Measurements from ENCODE around the gene MYH7B. TPM values are rescaled to one million over a fixed set of nuclear protein-coding genes. Genes with fewer than 3 reads are reported as not detected.

Gene MYH7B
- total RNA-seq, 1 donor, result not detected

DNA sequence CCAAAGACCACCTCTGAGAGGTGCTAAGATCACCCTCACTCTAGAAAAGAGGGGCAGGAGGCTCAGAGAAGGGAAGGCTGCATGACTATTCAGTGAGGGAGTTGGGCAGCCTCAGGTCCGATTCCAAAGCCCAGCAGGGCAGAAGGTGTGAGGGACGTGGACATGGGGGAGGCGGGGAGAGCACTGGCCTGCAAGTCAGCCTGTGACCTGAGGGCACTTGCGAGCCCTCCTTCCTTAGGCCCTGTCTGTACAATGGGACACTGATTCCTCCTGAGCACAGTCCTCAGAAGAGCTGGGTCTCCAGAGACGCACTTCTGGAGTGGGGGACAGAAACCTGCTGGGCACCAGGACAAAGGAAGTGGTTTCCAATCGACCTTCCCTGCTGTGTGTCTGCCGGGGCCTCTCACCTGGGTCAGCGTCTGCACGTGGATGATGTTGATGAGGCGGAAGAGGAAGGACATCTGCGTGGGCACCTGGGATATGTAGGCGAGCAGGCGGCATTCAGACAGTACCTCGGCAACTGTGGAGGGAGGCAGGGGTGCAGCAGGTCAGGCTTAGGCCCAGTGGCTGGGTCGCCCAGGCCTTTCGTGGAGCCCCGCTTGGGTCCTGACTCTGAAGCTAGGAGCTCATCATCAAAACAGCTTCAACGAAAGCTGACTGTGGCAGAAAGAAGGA is 48.5 kb downstream of the MYH7B start:
- TF ChIP-seq, protein P1, sequence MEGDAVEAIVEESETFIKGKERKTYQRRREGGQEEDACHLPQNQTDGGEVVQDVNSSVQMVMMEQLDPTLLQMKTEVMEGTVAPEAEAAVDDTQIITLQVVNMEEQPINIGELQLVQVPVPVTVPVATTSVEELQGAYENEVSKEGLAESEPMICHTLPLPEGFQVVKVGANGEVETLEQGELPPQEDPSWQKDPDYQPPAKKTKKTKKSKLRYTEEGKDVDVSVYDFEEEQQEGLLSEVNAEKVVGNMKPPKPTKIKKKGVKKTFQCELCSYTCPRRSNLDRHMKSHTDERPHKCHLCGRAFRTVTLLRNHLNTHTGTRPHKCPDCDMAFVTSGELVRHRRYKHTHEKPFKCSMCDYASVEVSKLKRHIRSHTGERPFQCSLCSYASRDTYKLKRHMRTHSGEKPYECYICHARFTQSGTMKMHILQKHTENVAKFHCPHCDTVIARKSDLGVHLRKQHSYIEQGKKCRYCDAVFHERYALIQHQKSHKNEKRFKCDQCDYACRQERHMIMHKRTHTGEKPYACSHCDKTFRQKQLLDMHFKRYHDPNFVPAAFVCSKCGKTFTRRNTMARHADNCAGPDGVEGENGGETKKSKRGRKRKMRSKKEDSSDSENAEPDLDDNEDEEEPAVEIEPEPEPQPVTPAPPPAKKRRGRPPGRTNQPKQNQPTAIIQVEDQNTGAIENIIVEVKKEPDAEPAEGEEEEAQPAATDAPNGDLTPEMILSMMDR (IDR thresholded peaks at IDR 0.05; ENCODE audit: insufficient read depth, low read depth, low read length), result no peak
- DNase-seq (ENCODE audit: low read depth), result no peak
- no peak overlapping the region for H3K4me3 ChIP-seq (ENCODE audit: low read depth, low read length)

DNA sequence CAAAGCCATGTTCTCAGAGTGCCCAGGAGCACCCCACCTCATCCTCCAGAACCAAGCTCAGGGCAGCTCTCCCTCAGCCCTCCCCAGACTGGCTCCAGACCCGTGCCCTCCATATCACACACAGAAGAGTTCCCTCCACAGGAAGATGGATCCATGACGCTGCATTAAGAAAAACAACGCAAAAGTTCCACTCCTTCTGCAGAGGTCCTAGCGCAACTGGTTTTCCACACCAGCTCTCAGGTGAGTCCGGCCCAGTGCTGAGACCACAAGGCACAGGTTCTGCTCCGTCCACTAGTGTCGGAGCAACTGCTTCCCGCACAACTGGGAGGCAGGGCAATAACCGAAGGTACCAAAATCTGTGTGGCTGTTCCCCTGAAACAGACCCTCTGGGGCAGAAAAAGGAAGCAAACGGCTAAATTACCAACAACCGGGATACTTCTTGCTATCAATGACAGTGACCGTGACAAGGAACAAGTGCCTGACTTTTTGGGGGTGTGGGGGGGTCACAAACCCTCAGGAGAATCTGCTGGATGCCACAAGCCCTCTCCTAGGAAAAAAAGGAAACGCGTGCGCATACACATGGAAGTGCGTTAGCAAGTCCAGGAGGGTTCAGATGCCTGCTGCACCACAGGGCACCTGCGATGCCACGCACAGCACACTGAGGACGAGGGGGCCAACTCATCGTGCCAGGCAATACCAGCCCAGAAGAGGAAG is 49.2 kb downstream of the MYH7B start:
- H3K4me3 ChIP-seq (ENCODE audit: low read depth, low read length), result no peak overlapping the region
- DNase-seq (ENCODE audit: low read depth), result no peak

More for the DNA sequence above, 49.2 kb downstream of the MYH7B start:
- TF ChIP-seq, protein P1 (IDR thresholded peaks at IDR 0.05; ENCODE audit: insufficient read depth, low read depth, low read length), result no peak

Small RNAs within 50 kb of the gene (small RNA-seq; reads per million reads assigned to genes)
- 2.1 reads per million, percentile 53 among the genes with 10 or more reads in this experiment for gene MIR499A

Other genes with a start within 250 kb of the MYH7B start
- gene NCOA6, start 130.2 kb upstream of the MYH7B start, total RNA-seq, result 6.4 and 8.6 TPM in 2 replicates
- gene GGT7, start 83.0 kb upstream of the MYH7B start, total RNA-seq, result 9.3 and 9.5 TPM in 2 replicates
- 101 and 102 TPM in 2 replicates for gene ACSS2, start 79.3 kb upstream of the MYH7B start, total RNA-seq
- 71.2 and 74.1 TPM in 2 replicates for gene GSS, start 62 bp upstream of the MYH7B start, total RNA-seq
- 86.7 and 96.7 TPM in 2 replicates for gene TRPC4AP, start 136.9 kb downstream of the MYH7B start, total RNA-seq
- gene EDEM2, start 191.5 kb downstream of the MYH7B start, total RNA-seq, result 27.7 and 37.6 TPM in 2 replicates
- gene PROCR, start 216.2 kb downstream of the MYH7B start, total RNA-seq, result 22.9 and 30.9 TPM in 2 replicates

Data from fibroblast of villous mesenchyme (primary cell).